GM18508 (cell line): Measurements from ENCODE around the gene SLC40A1.

Source experiments
- ATAC-seq: cut with Tn5 transposase; IDR thresholded peaks from one replicate; pipeline ENCODE4 v1.9.1; 2021; ENCODE audit warnings: moderate number of reproducible peaks; ENCODE audit not compliant: insufficient read depth, unreplicated experiment

The SLC40A1 gene

DNA sequence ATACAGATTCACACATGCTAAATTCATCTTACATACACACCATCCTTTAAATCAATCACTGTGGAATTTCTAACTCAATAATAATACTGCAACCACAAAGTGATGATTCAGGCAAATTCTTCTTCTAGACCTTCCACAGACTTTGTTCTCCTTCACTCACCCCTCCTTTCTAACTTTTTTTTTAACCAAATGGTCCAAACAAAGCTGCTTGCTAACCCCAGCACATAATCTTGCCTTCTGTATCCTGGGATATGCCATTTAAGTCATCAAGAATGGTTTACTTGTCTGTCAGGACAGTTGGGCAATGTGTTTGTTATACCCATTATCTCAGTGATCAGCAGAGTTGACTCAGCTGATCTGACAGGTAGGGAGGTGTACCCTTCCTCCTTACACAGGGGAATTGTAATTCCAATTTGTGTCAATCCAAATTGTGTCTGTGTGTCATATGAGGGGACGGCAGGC, 10.0 kb downstream of the SLC40A1 start:
- ATAC-seq: no peak

DNA sequence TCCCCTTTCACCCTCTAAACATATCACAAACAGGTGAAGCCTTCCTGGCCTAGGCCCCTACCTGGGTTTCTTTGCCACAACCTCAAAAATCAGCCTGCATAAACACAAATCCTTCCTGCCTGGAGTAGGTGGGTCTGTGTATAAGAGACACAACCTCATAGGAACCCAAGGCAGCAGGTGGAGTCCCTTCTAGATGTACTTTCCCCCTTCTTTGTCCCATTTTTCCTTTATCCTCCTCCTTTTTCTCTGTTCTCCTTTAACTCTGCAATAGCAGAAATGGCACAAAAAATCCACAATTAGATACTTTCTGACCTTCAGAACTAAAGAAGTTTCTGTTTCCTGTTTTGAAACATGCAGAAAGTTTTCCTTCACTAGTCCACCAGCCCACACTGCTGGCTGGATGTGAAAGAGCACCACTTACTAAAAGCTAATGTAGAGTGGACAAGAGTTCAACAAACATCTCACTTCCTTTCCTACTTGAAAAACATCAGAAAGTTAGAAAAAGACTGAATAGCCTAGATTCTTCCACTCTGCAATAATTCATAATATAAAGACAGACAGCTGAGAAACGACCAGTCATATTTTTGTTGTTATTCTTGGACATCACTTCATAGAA, 11.2 kb downstream of the SLC40A1 start:
- no peak for ATAC-seq

DNA sequence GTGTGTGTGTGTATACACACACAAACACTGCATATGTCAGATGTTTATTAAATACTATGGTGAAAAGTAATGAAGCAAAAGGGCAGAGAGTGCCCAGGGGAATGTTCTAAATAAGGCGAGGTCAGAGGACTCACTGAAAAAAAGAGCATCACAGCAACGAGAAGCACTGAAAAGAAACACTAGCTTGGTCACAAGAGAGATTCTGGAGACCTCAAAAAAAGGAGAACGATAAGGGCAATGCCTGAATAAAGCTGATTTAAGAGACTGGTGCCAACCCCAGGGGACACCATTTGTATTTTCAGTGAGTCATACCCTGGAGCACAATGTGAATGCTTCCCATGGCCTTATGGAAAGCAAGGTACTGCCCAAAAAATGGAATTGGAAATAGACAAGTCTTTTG, 14.5 kb downstream of the SLC40A1 start:
- no peak for ATAC-seq

DNA sequence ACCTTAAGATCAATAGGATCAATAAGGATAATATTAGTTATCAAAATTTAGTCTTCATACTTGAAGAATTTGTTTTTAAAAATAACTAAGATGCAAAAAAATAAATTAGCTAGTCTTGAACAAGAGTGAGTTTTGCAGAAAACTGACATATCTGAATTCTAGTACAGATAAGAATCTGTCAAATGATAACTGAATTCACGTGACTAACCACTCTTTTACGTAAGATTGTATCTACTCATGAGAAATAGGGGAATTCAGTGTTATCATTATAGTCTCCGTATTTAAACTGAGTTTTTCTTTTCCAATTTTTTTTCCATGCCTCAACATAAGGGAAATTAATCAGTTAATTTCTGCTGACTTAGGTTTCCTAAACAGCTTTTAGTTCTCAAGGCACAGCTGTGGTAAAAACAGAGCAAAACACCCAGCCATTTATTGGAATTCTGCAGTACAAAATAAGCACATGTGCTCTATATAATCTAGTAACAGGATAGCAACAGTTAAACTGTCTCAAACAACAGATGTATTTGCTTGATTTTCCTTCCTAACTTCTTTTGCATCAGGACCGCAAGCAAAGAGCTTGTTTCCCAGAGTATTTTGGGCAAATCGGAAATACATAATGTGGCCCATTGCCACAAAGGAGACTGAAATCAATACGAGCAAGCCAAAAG, 19.1 kb downstream of the SLC40A1 start:
- no peak for ATAC-seq

DNA sequence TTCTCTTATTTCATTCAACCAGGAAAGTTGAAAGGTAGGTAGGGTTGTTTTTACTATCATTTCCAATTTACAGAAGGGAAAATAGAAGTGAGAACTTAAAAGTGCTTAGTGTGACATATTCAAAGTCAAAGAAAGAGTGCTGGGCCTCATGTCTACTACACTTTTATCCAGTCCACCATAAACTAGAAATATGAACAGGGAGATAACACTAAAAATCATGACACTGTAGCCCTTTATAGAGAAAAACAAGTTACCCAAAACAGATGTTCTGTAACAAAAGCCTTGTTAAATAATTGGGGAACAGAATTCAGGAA, 20.4 kb downstream of the SLC40A1 start:
- no peak for ATAC-seq

DNA sequence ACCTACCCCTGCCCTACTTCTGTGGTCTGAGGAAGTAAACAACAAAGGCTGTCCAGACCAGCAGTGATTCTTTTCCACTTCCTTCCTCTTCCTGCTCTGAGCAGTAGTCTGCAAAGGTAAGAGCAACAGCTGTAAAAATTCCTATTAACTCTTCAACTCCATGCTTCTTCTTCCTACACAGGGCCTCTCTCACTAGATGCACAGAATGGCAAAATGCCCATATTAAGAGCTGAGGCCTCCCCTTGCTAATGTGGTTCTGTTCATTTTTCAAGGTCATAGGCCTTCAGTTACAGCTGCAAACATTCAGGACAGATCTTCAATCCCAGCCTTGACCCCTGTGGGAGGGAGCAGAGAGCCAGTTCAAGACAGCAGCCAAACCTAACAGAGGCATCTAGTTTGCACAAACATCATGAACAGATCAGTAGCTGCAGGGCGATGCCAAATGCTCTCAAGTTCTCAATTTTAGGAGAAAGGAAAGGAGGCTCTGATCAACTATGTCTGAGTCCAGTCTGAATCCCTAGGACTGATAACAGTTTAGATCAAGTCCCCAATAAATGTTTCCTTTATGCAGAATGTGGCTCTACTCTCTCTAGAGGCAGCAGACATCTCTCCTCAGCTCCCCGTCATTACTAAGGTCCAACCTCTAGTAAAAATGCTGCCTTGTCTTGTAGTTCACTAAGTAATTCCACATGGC, 20.9 kb downstream of the SLC40A1 start:
- ATAC-seq: no peak

DNA sequence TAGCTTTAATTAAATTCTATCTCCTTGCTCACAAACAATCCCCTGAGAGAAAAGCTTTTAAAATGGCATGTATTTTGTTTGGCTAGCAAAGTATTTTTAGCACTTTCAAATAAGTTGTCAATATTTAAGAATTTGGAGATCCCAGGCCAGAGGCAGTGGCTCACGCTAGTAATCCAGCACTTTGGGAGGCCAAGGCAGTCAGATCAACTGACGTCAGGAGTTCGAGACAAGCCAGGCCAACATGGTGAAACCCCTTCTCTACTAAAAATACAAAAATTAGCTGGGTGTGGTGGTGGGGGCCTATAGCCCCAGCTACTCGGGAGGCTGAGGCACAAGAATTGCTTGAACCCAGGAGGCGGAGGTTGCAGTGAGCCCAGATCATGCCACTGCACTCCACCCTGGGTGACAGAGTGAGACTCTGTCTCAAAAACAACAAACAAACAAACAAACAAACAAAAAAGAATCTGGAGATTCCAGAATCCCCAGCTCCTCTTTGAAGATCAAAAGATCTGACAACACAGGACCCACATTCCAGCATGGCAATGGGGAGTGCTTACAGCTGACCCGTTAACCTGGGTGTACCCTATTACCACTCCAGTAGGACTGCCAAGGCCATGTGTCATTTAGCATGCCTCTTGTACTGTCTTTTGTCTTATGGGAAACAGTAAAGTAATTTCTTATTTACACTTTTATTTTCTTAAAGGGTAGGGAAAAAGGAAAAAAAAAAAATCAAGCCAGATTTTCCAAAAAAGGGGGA, 21.9 kb downstream of the SLC40A1 start:
- no peak for ATAC-seq

DNA sequence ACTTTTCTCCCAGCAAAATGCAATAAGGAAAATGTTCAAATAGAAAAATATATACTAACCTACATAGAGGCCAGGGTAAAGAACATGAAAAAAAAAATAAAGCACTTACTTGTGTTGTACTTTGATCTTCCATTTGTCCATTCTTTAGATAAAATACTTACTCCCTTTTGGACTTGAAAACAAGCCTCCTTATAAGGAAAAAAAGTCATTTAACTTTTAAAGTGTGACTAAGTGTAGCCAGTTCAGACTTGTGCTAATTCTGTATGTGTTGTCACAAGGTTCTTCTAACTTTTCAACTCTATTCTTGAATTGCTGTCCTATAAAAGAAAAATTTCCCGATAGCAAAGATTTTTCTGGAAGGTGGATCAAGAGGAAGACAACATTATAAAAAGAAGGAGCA, 23.2 kb downstream of the SLC40A1 start:
- ATAC-seq: no peak

DNA sequence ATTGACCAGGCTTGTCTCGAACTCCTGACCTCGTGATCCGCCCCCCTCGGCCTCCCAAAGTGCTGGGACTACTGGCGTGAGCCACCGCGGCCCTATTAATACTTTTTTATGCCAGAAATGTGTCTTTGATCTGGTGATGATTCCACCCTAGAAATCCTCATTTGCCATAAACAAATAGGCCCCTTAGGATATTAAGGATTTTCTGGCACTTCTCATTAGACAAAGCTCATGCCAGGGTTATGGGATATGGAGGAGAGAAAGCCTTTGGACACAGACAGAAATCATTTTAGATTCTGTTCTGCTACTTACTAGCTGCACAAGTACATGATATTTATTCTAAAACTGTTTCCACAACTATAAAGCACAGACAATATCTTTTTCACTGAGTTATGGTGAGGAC, 24.1 kb downstream of the SLC40A1 start:
- no peak for ATAC-seq

DNA sequence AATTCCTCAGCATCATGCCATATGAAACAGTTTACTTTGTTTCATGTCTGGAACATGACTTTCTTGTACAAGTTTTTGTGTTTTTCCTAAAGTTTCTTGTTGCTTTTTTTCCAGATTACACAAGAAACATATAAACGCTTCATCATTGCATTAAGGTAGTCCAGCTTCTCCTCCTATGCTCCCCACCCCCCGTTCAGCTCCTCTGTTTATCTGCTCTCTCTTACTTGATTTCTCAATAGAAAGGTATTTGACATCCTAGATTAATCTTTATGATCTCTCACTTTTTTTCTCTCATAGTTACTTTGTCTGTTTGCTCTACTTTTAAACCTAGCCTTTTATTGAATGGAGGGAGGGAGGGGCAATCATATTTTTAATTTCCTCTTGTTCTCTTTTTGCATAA, 25.4 kb downstream of the SLC40A1 start:
- ATAC-seq: no peak

DNA sequence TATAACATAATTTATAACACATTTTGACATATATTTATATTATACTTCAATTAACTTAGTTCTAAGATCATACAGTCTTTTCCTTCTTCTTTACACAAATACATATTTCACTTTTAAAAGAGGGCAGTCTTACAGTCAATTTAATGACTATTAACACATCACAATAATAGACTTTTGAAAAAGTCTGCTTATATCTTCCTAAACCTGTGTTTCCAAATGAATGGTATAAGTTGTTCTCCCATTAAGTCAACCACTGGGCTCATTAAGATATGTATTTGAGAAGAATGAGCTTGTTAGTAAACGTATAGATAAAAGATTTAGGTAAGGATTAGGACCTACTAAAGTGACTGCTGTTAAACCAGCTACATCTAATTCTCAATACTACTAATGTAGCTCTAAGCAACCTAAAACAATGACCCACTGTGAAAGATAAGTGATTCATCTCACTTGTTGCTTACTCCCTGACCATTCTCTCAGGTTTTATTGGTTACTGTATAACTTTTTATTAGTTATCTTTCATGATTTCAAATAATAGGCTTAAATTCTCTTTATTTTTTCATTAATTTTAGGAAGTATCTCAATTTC, 27.0 kb downstream of the SLC40A1 start:
- ATAC-seq: no peak

DNA sequence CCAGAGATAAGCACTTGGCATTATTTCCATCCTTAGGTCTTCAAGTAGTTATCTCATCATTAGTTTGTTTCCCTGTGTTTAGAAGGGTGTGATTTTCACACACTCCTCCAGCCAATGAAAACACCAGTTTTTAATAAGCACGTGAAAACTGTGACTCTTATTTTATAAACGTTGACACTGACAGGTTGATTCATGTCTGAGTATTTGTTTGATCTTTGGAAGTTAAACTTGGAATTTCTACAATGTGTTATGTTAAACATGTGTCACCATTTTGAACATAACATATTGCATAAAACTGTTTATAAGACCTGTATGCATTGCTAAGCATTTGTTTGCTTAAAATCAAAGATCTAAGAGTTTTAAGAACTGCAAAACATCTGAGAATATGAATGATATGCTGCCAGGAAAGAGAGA, 27.6 kb downstream of the SLC40A1 start:
- no peak for ATAC-seq

DNA sequence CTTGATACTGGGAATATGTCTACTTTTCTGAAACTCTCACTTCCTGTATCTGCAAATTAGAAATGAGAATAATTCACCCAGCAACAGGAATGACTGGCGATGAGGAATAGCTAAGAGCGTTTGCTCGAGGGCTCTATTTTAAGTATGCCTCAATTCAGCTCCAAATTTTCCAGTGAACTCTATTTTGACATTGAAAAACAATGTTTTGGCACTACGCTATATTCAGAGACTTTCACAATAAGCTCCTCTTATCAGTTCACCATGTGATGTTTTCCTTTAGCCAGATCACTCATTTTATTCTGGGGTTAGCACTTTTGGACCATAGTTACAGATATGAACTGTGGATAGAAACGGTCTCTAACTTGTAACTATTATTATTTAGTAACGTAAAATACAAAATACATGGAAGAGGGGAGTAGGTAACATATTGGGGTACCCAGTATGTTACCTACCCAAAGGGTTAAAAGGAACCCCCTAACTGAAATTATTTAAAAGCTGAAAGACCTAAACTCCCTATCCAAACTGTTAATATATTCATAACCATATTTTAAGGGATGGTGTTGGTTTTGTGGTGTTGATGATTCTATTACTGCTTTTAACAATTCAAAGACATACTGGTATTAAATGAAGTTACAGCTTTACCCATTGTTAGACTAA, 28.1 kb downstream of the SLC40A1 start:
- ATAC-seq: no peak

DNA sequence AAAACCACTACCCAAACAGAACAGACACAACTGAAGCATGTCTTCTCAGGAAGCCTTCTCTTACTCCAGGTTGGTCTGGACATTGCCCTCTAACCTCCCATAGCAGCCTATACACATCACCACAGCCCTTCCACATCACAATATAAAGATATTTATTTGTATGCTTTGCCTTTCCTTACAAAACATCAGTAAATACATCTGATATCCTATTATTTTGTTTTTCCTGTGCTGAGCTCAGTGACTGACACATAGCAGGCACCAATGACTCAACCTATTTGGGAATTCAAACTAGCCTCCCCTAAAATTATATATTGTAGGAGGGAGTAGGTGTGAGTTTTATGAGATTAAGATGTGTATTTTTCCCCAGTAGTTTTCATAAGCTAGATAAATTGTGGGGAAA, 28.8 kb downstream of the SLC40A1 start:
- no peak for ATAC-seq

DNA sequence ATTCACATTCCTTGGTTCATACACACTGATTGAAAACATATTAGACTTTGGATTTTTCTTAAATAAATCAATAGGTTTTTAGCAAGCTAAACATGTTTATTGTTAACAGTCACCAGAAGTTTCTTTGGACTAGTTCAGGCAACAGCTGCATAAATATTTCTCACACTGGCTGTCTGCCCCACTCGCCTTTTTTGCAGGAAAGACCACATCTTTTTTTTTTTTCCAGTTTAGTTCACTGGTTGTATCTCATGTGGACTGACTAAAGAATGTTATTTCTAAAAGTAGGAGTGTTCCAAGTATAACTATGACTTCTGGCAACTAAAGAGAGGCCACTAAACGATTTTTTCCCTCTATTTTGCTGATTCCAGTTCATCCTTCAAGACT, 31.1 kb downstream of the SLC40A1 start:
- no peak for ATAC-seq

DNA sequence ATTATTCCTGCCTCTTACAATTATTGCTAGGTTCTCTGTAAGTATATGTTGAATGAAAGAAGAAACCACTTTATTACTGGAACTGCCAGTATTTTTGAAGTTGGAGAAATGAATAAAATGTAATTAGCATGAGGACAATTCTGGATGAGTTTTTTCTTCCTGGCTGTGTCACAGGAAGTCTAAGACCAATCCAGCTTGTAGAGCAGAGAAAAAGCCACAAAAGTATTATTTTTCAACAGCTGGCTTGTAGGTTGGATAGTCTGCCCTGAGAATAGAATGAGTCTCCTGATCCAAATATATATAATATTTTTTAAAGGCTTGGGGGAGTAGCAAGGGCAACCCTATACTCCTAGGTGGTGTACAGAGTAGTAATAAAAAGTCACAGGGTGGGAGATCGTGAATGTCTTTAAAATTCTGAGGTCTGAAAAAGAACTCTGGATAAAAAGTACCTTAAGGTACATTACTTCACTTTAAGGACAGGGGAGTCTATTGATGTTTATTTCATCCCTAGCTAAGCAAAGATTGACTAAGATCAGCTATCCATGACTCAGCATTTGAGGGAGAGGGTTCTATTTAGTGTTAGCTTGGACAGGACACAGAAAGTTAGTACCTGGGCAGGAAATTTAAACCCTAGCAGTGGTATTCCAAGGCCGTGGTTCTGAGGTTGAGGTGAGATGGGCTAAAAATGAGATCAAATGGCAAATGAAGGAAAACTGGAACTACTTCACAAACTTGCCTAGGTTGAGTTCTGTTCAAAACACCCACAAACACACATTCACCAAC, 31.7 kb downstream of the SLC40A1 start:
- no peak for ATAC-seq

DNA sequence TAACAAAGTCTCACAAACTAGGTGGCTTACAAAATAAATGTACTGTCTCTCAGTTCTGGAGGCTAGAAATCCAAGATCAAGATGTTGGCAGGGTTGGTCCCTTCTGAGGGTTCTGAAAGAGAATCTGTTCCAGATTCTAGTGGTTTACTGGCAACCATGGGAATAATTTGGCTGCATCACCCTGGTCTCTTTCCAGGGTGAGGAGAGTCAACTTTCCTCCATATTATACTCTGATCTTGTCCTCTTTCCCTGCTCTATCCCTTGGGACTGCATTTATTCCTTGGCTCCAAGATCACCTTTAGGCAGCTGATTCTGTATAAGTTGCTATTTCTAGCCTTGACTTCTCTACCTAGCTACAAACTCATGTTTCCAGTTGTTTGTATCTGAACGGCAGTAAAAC, 35.2 kb downstream of the SLC40A1 start:
- ATAC-seq: no peak

DNA sequence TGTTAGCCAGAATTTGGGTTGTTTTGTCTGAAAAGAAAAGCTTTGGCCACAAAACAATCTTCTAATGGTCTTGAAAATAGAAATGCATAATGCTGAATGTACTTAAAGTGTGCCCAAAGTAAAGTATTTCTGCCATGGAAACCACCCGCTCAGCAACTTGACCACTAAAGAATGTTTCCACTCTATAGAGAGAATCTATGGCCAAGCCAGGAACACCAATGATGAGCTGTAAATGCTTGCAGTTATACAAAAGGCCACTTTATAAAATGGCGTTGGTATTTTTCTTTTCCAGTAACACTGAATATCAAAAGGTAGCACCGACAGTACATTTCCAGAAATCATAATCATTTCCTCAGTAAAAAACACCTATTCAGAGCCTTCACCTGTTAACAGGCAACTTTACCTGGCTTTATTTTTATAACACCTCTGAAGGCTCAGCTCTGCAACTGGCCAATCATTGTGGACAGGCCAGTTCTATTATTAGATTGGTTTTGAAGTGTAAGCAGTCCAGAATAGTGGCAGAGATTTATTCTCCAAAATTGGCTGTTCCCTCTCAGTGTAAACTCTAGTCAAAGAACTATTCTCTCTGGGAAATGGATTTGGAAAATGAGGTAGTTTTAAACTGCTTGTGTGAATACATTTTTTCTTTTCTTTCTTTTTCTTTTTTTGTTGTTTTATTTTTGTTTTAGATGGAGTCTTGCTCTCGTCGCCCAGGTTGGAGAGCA, 36.1 kb downstream of the SLC40A1 start:
- no peak for ATAC-seq

DNA sequence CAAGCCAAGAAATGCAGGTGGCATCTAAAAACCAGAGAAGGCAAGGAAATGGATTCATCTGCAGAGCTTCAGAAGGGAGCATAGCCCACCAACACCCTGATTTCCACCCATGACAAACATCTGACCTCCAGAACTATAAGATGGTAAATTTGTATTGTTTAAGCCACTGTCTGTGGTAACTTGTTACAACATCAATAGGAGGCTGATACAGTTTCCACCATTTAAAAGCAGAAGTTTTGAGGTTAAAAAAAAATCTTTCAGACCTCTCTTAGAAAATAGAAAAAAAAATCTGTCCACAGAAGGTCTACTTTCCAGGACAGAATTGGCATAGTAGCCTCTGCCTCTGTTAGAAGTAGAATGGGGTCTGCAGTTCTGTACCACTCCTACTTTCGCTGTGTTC, 37.2 kb downstream of the SLC40A1 start:
- ATAC-seq: no peak
